ENCODE results near the gene BAIAP2. TPM values are rescaled to one million over a fixed set of nuclear protein-coding genes. Genes with fewer than 3 reads are reported as not detected.

The BAIAP2 gene
- total and polyA plus RNA-seq, 2 of the 13 experiments (the other 11 are each of a cell fraction or from before 2014, with no cell fraction given): 22.5 to 24.0 TPM

DNA sequence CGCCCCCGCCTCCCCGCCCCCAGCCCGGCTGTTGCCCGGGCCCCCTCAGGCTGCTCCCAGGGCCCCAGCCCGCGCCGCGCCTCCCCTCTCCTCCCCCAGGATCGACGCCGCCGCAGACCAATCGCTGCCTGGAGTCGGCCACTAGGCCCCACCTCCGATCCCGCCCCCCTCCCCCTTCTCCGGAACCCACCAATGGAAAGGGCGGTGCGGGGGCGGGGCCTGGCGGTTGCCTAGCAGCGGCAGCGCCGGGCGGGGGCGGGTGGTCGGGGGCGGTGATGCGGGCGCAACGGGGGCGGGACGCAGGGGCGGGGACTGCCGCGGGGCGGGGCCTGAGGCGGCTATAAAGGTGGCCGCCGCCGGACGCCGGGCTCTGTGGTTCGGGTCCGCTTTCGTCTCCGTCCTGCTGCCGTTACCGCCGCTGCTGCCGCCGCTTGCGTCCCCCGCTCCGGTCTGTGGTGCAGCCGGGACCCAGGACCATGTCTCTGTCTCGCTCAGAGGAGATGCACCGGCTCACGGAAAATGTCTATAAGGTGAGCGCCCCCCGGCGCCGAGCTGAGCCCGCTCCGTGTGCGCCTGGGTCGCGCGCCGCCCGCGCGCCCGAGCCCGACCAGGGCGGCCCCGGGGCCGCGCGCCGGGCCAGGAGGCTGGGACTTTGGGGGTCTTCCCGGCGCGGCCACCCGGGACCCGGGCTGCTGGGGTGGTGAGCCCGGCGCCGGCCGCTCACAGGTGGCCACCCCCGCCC, at the start of gene BAIAP2 (continued):
- TF ChIP-seq, protein P1, sequence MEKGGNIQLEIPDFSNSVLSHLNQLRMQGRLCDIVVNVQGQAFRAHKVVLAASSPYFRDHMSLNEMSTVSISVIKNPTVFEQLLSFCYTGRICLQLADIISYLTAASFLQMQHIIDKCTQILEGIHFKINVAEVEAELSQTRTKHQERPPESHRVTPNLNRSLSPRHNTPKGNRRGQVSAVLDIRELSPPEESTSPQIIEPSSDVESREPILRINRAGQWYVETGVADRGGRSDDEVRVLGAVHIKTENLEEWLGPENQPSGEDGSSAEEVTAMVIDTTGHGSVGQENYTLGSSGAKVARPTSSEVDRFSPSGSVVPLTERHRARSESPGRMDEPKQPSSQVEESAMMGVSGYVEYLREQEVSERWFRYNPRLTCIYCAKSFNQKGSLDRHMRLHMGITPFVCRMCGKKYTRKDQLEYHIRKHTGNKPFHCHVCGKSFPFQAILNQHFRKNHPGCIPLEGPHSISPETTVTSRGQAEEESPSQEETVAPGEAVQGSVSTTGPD (CRISPR knock-in tag; IDR thresholded peaks at IDR 0.05): no peak
- peak; percentile 73; the same call in 1 of the 2 replicates for TF ChIP-seq STAT5B (CRISPR knock-in tag; IDR thresholded peaks at IDR 0.05)
- TF ChIP-seq, protein P2, sequence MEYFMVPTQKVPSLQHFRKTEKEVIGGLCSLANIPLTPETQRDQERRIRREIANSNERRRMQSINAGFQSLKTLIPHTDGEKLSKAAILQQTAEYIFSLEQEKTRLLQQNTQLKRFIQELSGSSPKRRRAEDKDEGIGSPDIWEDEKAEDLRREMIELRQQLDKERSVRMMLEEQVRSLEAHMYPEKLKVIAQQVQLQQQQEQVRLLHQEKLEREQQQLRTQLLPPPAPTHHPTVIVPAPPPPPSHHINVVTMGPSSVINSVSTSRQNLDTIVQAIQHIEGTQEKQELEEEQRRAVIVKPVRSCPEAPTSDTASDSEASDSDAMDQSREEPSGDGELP (IDR thresholded peaks at IDR 0.05; ENCODE audit: borderline replicate concordance, low read depth): peak; percentile 34; the same call in 1 of the 2 replicates
- TF ChIP-seq ESRRA (CRISPR knock-in tag; IDR thresholded peaks at IDR 0.05; ENCODE audit: low read depth): 0 out of 2 replicates have a peak, but pooled peaks have one; percentile 23
- TF ChIP-seq, protein P3, sequence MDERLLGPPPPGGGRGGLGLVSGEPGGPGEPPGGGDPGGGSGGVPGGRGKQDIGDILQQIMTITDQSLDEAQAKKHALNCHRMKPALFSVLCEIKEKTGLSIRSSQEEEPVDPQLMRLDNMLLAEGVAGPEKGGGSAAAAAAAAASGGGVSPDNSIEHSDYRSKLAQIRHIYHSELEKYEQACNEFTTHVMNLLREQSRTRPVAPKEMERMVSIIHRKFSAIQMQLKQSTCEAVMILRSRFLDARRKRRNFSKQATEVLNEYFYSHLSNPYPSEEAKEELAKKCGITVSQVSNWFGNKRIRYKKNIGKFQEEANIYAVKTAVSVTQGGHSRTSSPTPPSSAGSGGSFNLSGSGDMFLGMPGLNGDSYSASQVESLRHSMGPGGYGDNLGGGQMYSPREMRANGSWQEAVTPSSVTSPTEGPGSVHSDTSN (CRISPR knock-in tag; IDR thresholded peaks at IDR 0.05): peak; percentile 90
- TF ChIP-seq ZNF563 (CRISPR knock-in tag; IDR thresholded peaks at IDR 0.05): peak; percentile 31; the same call in 1 of the 2 replicates
- no peak for TF ChIP-seq LCORL (IDR thresholded peaks at IDR 0.05)
- TF ChIP-seq LCORL (CRISPR knock-in tag; IDR thresholded peaks at IDR 0.05): peak; percentile 24; the same call in 1 of the 2 replicates
- TF ChIP-seq ZNF230 (CRISPR knock-in tag; IDR thresholded peaks at IDR 0.05): peak; percentile 39; the same call in 1 of the 2 replicates
- peak; percentile 51; the same call in 1 of the 2 replicates for TF ChIP-seq AHR (CRISPR knock-in tag; IDR thresholded peaks at IDR 0.05)
- TF ChIP-seq, protein P4, sequence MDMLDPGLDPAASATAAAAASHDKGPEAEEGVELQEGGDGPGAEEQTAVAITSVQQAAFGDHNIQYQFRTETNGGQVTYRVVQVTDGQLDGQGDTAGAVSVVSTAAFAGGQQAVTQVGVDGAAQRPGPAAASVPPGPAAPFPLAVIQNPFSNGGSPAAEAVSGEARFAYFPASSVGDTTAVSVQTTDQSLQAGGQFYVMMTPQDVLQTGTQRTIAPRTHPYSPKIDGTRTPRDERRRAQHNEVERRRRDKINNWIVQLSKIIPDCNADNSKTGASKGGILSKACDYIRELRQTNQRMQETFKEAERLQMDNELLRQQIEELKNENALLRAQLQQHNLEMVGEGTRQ (IDR thresholded peaks at IDR 0.05; ENCODE audit: low read depth, low read length): no peak
- TF ChIP-seq, protein P4 (CRISPR knock-in tag; IDR thresholded peaks at IDR 0.05; ENCODE audit: borderline replicate concordance): no peak
- peak; percentile 70 for TF ChIP-seq SKI (IDR thresholded peaks at IDR 0.05; ENCODE audit: partially characterized antibody)
- TF ChIP-seq, protein P5, sequence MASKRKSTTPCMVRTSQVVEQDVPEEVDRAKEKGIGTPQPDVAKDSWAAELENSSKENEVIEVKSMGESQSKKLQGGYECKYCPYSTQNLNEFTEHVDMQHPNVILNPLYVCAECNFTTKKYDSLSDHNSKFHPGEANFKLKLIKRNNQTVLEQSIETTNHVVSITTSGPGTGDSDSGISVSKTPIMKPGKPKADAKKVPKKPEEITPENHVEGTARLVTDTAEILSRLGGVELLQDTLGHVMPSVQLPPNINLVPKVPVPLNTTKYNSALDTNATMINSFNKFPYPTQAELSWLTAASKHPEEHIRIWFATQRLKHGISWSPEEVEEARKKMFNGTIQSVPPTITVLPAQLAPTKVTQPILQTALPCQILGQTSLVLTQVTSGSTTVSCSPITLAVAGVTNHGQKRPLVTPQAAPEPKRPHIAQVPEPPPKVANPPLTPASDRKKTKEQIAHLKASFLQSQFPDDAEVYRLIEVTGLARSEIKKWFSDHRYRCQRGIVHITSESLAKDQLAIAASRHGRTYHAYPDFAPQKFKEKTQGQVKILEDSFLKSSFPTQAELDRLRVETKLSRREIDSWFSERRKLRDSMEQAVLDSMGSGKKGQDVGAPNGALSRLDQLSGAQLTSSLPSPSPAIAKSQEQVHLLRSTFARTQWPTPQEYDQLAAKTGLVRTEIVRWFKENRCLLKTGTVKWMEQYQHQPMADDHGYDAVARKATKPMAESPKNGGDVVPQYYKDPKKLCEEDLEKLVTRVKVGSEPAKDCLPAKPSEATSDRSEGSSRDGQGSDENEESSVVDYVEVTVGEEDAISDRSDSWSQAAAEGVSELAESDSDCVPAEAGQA (IDR thresholded peaks at IDR 0.05; ENCODE audit: low read depth): no peak
- TF ChIP-seq, protein P5 (CRISPR knock-in tag; IDR thresholded peaks at IDR 0.05; ENCODE audit: borderline replicate concordance): 0 out of 2 replicates have a peak, but pooled peaks have one; percentile 25
- TF ChIP-seq KMT2A (CRISPR knock-in tag; IDR thresholded peaks at IDR 0.05): peak; percentile 72; the same call in 1 of the 2 replicates
